Brain microvascular endothelial cell (primary cell): ENCODE data around the gene AQP7.
A peak's percentile ranks its signal among the peaks of the same experiment; 100 is the strongest.
"Not testable (repeated sequence)": the region's sequence is repeated elsewhere in the genome, so short reads cannot be mapped to it uniquely, and the experiment has no call there.

ENCODE experiments used
- DNase-seq: peaks from one replicate; pipeline ENCODE4 v3.0.0-alpha.2; 2020
- H3K27ac ChIP-seq: fragments of 250-450 bp; sonication (Bioruptor Pico); 2 replicates; pipeline ENCODE4 v1.5.1; 2020; ENCODE audit warnings: mild to moderate bottlenecking, moderate library complexity
- H3K27me3 ChIP-seq: fragments of 250-450 bp; sonication (Bioruptor Pico); replicated peaks from 2 replicates; pipeline ENCODE4 v1.5.1; 2020; ENCODE audit warnings: mild to moderate bottlenecking
- H3K36me3 ChIP-seq: fragments of 250-450 bp; sonication (Bioruptor Pico); replicated peaks from 2 replicates; pipeline ENCODE4 v1.5.1; 2020; ENCODE audit warnings: mild to moderate bottlenecking
- H3K4me3 ChIP-seq: 2 replicates; pipeline ENCODE4 v1.5.1; 2011; ENCODE audit warnings: low read depth, mild to moderate bottlenecking, control low read depth, low read length, moderate library complexity
- CTCF ChIP-seq: IDR thresholded peaks from 2 replicates; pipeline ENCODE4 v1.5.1; 2011; ENCODE audit warnings: low read depth, mild to moderate bottlenecking, moderate library complexity, low read length, control low read depth, inconsistent platforms; ENCODE audit errors: missing control alignments
- in situ Hi-C: cut with HindIII; loops from 2 replicates; pipeline ENCODE4 v1.10.0; 2017; ENCODE audit warnings: low sequenced_read_pairs, low pct_ligation_motif_present

Gene AQP7

DNA sequence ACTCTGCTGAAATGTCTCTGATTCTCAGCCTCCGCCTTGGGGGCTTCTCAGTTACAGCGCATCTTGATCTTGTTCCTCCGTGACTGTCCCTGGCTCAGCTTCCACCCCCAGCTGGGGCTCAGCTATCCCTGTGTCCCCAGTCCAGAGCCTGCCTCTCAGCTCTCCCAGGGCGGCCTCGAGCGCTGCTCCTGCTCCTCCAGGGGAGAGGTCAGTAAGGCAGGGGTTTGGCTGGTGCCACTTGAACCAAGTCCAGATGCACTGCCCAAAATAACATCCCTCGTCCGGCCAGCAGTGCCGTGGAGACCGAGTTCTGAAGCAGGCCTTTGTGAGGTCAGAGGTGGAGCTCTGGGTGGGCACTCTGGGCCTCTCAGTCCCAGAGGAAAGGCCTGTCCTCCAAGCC lies at the start of gene AQP7:
Gene AQP7, minus strand, starts transcription at position 198 of the 400 bp plus-strand sequence. CDS start 1,306 bp downstream, outside the sequence.
- not testable (repeated sequence) for DNase-seq, H3K27me3 ChIP-seq

DNA sequence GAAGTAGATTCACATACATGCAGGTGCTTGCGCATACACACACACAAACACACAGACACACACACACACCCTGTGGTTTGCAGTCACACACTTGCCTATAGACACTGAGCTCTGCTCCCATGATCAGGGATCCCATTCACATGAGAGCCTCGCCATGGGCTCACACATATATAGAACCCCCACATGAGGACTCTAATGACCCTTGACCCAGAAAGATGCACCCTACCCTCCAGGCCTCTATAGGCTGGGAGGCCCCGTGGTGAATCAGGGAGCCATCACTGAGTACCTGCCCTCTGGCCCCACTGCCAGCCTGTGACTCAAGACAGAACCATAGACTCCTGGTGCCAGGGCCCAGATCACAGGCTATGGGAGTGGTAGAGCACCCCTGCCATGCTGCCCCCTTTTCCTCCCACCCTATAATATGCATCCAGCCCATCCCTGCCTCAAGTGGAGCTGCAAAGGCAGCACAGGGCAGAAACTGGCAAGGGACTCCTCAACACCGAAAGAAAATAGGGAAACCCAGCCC lies 48.3 kb upstream of the AQP7 start:
- no peak overlapping the region for H3K27ac ChIP-seq
- in situ Hi-C loops = no loop called here
- no peak for TF ChIP-seq CTCF
- DNase-seq = no peak
- no peaks in the 10 kb centered on the region for H3K36me3 ChIP-seq
- H3K4me3 ChIP-seq = no peak overlapping the region
- H3K27me3 ChIP-seq = no peaks in the 10 kb centered on the region

More for the DNA sequence above, at the start of gene AQP7:
- H3K36me3 ChIP-seq, H3K27ac ChIP-seq, in situ Hi-C loops, H3K4me3 ChIP-seq: not testable (repeated sequence)

- Histone ChIP-seq H3K36me3 (no peaks in the 10 kb centered on the region), H3K27ac (no peak overlapping the region), H3K27me3 (no peaks in the 10 kb centered on the region), H3K4me3 (no peak overlapping the region)
- in situ Hi-C loops = no loop called here
- no peak for TF ChIP-seq CTCF
- no peak for DNase-seq
These were observed 47.3 kb upstream of the AQP7 start for GRCh38 chr9:33449715-33450114.

DNA sequence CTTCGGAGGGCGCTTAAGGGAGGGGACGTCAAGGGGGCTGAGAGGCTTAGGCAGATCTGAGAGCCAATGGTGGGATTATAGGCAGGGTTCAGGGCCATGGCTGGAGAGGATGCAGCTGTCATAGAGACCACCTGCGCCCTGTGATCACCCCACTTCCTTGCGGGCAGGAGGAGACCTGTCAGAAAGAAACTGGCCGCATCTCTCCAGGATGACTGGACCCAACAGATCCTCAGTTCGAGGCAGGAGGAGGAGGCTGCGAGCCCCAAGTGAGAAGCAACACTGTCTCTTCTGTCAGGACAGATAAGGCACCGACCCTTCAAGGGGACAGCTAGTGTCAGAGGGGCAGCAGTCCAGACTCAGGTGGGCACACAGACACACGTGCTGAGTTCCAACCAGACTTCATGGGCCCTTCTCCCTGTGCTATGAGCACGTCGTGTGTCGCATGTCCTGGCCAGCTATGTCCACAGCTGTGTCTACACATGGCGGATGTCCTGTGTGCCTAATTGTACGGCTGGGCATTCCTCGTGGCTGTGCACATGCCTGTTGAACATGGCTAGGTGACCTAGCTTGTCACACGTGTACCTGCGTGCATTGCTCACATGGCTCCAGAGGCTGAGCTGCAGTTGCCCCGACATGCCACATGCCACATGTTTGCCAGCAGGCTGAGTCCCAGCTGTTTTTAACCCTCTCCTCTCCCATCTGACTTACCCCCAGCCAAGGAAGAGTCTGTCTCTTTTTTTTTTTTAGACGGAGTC lies 45.6 kb upstream of the AQP7 start:
- H3K27ac ChIP-seq = no peak overlapping the region
- H3K36me3 ChIP-seq = no peaks in the 10 kb centered on the region
- DNase-seq = no peak
- in situ Hi-C loops = no loop called here
- TF ChIP-seq CTCF = no peak
- peak overlapping the region; percentile 55 for H3K4me3 ChIP-seq
- H3K27me3 ChIP-seq = no peaks in the 10 kb centered on the region

GRCh38 chr9:33446946-33447798 lies 44.8 kb upstream of the AQP7 start, which contains the start of gene AQP3:
Gene AQP3 (minus strand): TSS chr9:33447593. CDS start chr9:33447530, 63 bp downstream.
- peak; percentile 45 for DNase-seq
- no peaks in the 10 kb centered on the region for H3K36me3 ChIP-seq
- H3K4me3 ChIP-seq = peak within 1 kb of the TSS; percentile 55
- in situ Hi-C loops = no loop called here
- H3K27ac ChIP-seq = no peak within 1 kb of the TSS
- no peaks in the 10 kb centered on the region for H3K27me3 ChIP-seq
- no peak for TF ChIP-seq CTCF
